ENCODE data around the gene CD300LB.

CD300LB gene

GRCh38 chr17:74544991-74545842 is 13.9 kb upstream of the CD300LB start:
- peaks cover 3% of the 10 kb centered on the region for H3K4me1 ChIP-seq (ENCODE audit: insufficient read depth, low read length)
- no peaks in the 10 kb centered on the region for H3K9me3 ChIP-seq (ENCODE audit: low read length)
- H3K4me3 ChIP-seq (ENCODE audit: low read length) = no peak overlapping the region
- no peak overlapping the region for H2AFZ ChIP-seq (ENCODE audit: low read depth, low read length)
- H3K27me3 ChIP-seq (ENCODE audit: insufficient read depth, low read length) = peaks cover 12% of the 10 kb centered on the region
- H3K36me3 ChIP-seq (ENCODE audit: insufficient read depth, low read length) = no peaks in the 10 kb centered on the region

- Histone ChIP-seq H3K36me3 (ENCODE audit: insufficient read depth, low read length) (no peaks in the 10 kb centered on the region), H3K4me3 (ENCODE audit: low read length) (no peak overlapping the region), H3K9me3 (ENCODE audit: low read length) (no peaks in the 10 kb centered on the region), H2AFZ (ENCODE audit: low read depth, low read length) (no peak overlapping the region), H3K27me3 (ENCODE audit: insufficient read depth, low read length) (peaks cover 19% of the 10 kb centered on the region), H3K4me1 (ENCODE audit: insufficient read depth, low read length) (peaks cover 3% of the 10 kb centered on the region)
Observed at GRCh38 chr17:74543891-74544760, 12.9 kb upstream of the CD300LB start.

DNA sequence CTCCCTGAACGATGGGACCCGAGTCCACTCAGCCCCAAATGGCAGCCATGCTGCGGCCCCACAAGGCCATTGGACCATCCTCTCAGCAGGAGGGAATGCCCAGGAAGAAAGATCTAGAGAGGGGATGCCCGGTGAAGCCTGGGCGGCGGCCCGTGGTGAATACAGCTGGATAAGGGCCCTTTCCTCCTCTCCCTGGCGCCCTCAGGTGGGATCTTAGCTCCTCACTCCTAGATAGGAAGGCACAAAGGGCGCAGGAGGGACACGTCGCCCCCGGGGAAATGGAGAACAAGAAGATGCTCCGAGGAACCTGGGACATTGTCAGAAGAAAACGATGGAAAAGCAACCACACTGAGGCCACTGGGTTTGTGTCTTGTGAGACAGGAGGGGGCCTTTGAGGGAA is 12.1 kb upstream of the CD300LB start:
- no peaks in the 10 kb centered on the region for H3K36me3 ChIP-seq (ENCODE audit: insufficient read depth, low read length)
- peaks cover 3% of the 10 kb centered on the region for H3K4me1 ChIP-seq (ENCODE audit: insufficient read depth, low read length)
- no peak overlapping the region for H3K4me3 ChIP-seq (ENCODE audit: low read length)
- peaks cover 20% of the 10 kb centered on the region for H3K27me3 ChIP-seq (ENCODE audit: insufficient read depth, low read length)
- H2AFZ ChIP-seq (ENCODE audit: low read depth, low read length) = no peak overlapping the region
- H3K9me3 ChIP-seq (ENCODE audit: low read length) = no peaks in the 10 kb centered on the region

DNA sequence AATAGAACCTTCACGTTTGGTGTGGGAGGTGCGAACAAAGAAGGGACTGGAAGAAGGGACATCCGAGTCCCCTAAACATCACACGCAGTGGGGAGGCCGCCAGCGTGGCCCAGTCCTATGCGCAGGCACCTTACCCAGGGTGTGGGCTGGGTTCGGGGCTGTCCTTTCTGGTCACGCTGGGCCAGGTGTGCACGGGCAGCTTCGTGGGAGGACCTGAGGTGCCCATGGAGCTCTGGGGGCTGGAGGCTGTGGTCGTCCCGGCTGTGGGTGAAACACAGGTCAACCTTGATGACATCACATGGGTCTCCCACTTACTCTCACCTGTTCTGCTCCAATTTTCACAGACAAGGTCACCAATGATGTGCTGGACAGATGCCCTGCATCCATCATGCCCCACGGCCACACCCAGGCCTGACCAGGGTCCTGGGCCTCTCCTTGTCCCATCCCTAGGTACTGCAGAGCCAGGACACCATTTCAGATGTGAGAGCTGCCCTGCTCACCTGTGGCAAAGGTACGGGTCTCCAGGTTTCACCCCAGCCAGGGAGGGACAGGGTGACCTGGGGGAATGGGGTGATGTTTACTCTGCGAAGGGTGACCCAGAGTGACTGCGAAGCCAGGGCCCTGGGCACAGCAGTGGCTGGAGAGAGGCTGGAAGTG is 11.6 kb upstream of the CD300LB start:
- Histone ChIP-seq H2AFZ (ENCODE audit: low read depth, low read length) (no peak overlapping the region), H3K9me3 (ENCODE audit: low read length) (no peaks in the 10 kb centered on the region), H3K36me3 (ENCODE audit: insufficient read depth, low read length) (no peaks in the 10 kb centered on the region), H3K4me1 (ENCODE audit: insufficient read depth, low read length) (peaks cover 3% of the 10 kb centered on the region), H3K27me3 (ENCODE audit: insufficient read depth, low read length) (peaks cover 24% of the 10 kb centered on the region), H3K4me3 (ENCODE audit: low read length) (no peak overlapping the region)

- Histone ChIP-seq H3K9me3 (ENCODE audit: low read length) (no peaks in the 10 kb centered on the region), H3K36me3 (ENCODE audit: insufficient read depth, low read length) (no peaks in the 10 kb centered on the region), H3K4me1 (ENCODE audit: insufficient read depth, low read length) (peaks cover 3% of the 10 kb centered on the region), H3K4me3 (ENCODE audit: low read length) (no peak overlapping the region), H2AFZ (ENCODE audit: low read depth, low read length) (no peak overlapping the region), H3K27me3 (ENCODE audit: insufficient read depth, low read length) (peaks cover 26% of the 10 kb centered on the region)
Observed at GRCh38 chr17:74542166-74542565, 10.9 kb upstream of the CD300LB start.

DNA sequence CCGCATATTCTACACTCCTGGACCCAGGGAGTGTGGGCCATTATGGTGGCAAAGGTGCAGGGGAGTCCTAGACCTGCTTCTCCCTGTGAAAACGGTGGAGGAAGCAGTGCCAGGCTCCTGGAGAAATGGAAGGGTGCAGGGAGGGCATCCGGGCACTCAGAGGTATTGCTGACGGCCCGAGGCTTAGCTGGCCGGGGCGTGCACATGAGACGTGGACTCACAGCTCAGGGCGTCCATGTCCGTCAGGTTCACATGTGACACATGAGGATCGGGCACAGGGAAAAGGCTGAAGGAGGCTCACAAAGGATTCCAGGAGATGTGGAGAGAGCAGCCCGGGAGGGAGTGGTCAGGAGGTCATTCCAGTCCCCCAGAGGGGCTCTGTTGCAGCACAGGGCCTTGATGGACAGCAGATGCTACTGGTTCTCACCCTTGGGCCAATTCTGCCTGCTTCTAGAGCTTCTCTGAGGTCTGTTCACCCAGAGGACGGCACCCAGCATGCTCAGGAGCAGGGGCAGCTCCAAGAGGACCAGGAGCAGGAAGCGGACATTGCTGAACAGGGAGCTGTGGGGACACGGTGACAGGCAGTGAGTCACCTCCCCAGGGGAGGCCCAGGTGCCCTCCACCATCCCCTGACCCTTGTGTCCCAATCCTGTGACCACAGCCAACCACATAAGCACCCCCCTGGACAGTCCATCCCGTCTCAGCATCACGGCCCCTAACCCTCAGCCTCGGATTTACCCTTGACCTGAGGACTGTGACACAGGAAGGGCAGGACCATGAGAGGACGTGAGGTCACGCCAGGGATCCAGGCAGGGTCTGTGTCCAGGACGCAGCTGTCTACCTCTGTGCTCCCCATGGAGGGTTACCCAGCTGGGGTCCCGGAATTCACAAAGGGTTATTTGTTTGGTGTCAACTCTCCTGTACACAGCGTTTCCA is 10.2 kb upstream of the CD300LB start:
- Histone ChIP-seq H3K36me3 (ENCODE audit: insufficient read depth, low read length) (no peaks in the 10 kb centered on the region), H3K27me3 (ENCODE audit: insufficient read depth, low read length) (peaks cover 26% of the 10 kb centered on the region), H3K4me3 (ENCODE audit: low read length) (no peak overlapping the region), H3K4me1 (ENCODE audit: insufficient read depth, low read length) (peaks cover 3% of the 10 kb centered on the region), H3K9me3 (ENCODE audit: low read length) (no peaks in the 10 kb centered on the region), H2AFZ (ENCODE audit: low read depth, low read length) (no peak overlapping the region)

- H3K4me1 ChIP-seq (ENCODE audit: insufficient read depth, low read length) = no peaks in the 10 kb centered on the region
- peaks cover 26% of the 10 kb centered on the region for H3K27me3 ChIP-seq (ENCODE audit: insufficient read depth, low read length)
- H3K9me3 ChIP-seq (ENCODE audit: low read length) = no peaks in the 10 kb centered on the region
- no peaks in the 10 kb centered on the region for H3K36me3 ChIP-seq (ENCODE audit: insufficient read depth, low read length)
- H2AFZ ChIP-seq (ENCODE audit: low read depth, low read length) = no peak overlapping the region
- H3K4me3 ChIP-seq (ENCODE audit: low read length) = no peak overlapping the region
Observed at GRCh38 chr17:74539281-74539820, 8.1 kb upstream of the CD300LB start.

DNA sequence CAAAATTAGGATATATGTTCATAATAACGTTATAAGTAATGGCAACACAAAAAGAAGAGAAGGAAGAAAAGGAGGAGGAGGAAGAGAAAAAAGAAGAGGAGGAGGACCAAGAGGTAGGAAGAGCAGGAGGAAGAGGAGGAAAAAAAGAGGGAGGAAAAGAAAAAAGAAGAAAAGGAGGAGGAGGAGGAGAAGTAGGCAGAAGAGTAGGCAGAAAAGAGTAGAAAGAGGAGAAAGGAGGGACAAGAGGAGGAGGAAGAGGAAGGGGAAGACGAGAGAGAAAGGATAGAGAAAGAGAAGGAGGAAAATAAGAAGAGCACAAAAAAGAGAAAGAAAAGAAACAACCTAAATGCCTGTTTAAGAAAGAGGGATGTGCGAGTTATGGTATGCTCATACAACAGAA is 5.6 kb upstream of the CD300LB start:
- Histone ChIP-seq H3K4me3 (ENCODE audit: low read length) (no peak overlapping the region), H2AFZ (ENCODE audit: low read depth, low read length) (no peak overlapping the region), H3K9me3 (ENCODE audit: low read length) (no peaks in the 10 kb centered on the region), H3K36me3 (ENCODE audit: insufficient read depth, low read length) (no peaks in the 10 kb centered on the region), H3K4me1 (ENCODE audit: insufficient read depth, low read length) (no peaks in the 10 kb centered on the region), H3K27me3 (ENCODE audit: insufficient read depth, low read length) (peaks cover 25% of the 10 kb centered on the region)

GRCh38 chr17:74532115-74532514 is 840 bp upstream of the CD300LB start:
- no peak overlapping the region for H2AFZ ChIP-seq (ENCODE audit: low read depth, low read length)
- H3K36me3 ChIP-seq (ENCODE audit: insufficient read depth, low read length) = no peaks in the 10 kb centered on the region
- H3K9me3 ChIP-seq (ENCODE audit: low read length) = no peaks in the 10 kb centered on the region
- H3K27me3 ChIP-seq (ENCODE audit: insufficient read depth, low read length) = no peaks in the 10 kb centered on the region
- H3K4me3 ChIP-seq (ENCODE audit: low read length) = no peak overlapping the region
- H3K4me1 ChIP-seq (ENCODE audit: insufficient read depth, low read length) = no peaks in the 10 kb centered on the region

DNA sequence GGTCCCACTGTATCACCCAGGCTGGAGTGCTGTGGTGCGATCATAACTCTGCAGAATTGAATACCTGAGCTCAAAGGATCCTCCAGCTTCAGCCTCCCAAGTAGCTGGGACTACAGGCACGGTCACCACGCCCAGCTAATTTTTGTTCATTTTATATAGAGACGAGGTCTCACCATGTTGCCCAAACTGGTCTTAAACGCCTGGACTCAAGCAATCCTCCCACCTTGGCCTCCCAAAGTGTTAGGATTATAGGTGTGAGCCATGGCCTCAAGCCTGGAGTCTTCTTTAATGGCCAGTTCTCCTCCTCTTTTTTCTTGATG is 484 bp downstream of the CD300LB start:
- no peaks in the 10 kb centered on the region for H3K27me3 ChIP-seq (ENCODE audit: insufficient read depth, low read length)
- H3K36me3 ChIP-seq (ENCODE audit: insufficient read depth, low read length) = no peaks in the 10 kb centered on the region
- no peaks in the 10 kb centered on the region for H3K9me3 ChIP-seq (ENCODE audit: low read length)
- H2AFZ ChIP-seq (ENCODE audit: low read depth, low read length) = no peak overlapping the region
- no peak overlapping the region for H3K4me3 ChIP-seq (ENCODE audit: low read length)
- no peaks in the 10 kb centered on the region for H3K4me1 ChIP-seq (ENCODE audit: insufficient read depth, low read length)

- Histone ChIP-seq H3K9me3 (ENCODE audit: low read length) (no peaks in the 10 kb centered on the region), H3K36me3 (ENCODE audit: insufficient read depth, low read length) (no peaks in the 10 kb centered on the region), H3K27me3 (ENCODE audit: insufficient read depth, low read length) (no peaks in the 10 kb centered on the region), H2AFZ (ENCODE audit: low read depth, low read length) (no peak overlapping the region), H3K4me3 (ENCODE audit: low read length) (no peak overlapping the region), H3K4me1 (ENCODE audit: insufficient read depth, low read length) (no peaks in the 10 kb centered on the region)
Observed at GRCh38 chr17:74529243-74529642, 2.0 kb downstream of the CD300LB start.

- no peaks in the 10 kb centered on the region for H3K4me1 ChIP-seq (ENCODE audit: insufficient read depth, low read length)
- H3K9me3 ChIP-seq (ENCODE audit: low read length) = no peaks in the 10 kb centered on the region
- no peak overlapping the region for H2AFZ ChIP-seq (ENCODE audit: low read depth, low read length)
- H3K27me3 ChIP-seq (ENCODE audit: insufficient read depth, low read length) = no peaks in the 10 kb centered on the region
- no peak overlapping the region for H3K4me3 ChIP-seq (ENCODE audit: low read length)
- no peaks in the 10 kb centered on the region for H3K36me3 ChIP-seq (ENCODE audit: insufficient read depth, low read length)
Observed at GRCh38 chr17:74528491-74529199, 2.6 kb downstream of the CD300LB start.
